ENCODE results near the gene SERPINF2. TPM values are rescaled to one million over a fixed set of nuclear protein-coding genes. Genes with fewer than 3 reads are reported as not detected.
"Not testable (repeated sequence)": the region's sequence is repeated elsewhere in the genome, so short reads cannot be mapped to it uniquely, and the experiment has no call there.

Gene SERPINF2
- polyA plus RNA-seq, 1 of the 3 experiments (the other 2 are of a cell fraction): 0.26 TPM

GRCh38 chr17:1720856-1721386 is 21.8 kb upstream of the SERPINF2 start:
- POLR2A ChIA-PET: interaction anchor here (1.6 kb wide), 1 partner anchor 108 kb away, joined by 6 read pairs; the partner anchor contains the start of gene SMYD4
- 0 out of 2 replicates have a peak overlapping the region, but pooled peaks have one; percentile 1 for H3K4me2 ChIP-seq
- peaks cover 23% of the 10 kb centered on the region for H3F3A ChIP-seq (replicated peaks; ENCODE audit: insufficient read depth)
- H2AFZ ChIP-seq (ENCODE audit: low read depth): peak overlapping the region; percentile 34; the same call in 1 of the 2 replicates
- no peaks in the 10 kb centered on the region for H3K36me3 ChIP-seq (replicated peaks in 1 of 2; ENCODE audit: control insufficient read depth in 1 of 2, insufficient read depth in 2 of 2, low read length in 1 of 2)
- peaks cover 11% of the 10 kb centered on the region for H3K79me2 ChIP-seq (ENCODE audit: insufficient read depth)
- peaks cover 6 to 21% of the 10 kb centered on the region in 2 experiments; a peak in 2 of 4 replicates for H3K4me1 ChIP-seq (ENCODE audit: control insufficient read depth in 1 of 2, insufficient read depth in 2 of 2, low read depth in 1 of 2, low read length in 1 of 2)
- H3K27me3 ChIP-seq (ENCODE audit: insufficient read depth): no peaks in the 10 kb centered on the region
- H3K9me2 ChIP-seq: no peaks in the 10 kb centered on the region
- no peak overlapping the region; a peak in 2 of 4 replicates for H3K4me3 ChIP-seq (ENCODE audit: low read depth in 2 of 2, low read length in 1 of 2)
- CTCF ChIA-PET: interaction anchor here (0.6 to 8.4 kb wide), 47 partner anchors 9 to 351 kb away, joined by 3 to 112 read pairs (median 4); partner anchors contain the start of genes DPH1, RILP, SERPINF1 and SMYD4
- H3K27ac ChIP-seq (ENCODE audit: low read depth in 2 of 2, low read length in 1 of 2): no peak overlapping the region
- no peak overlapping the region for H3K9ac ChIP-seq
- DNase-seq: no peak
- no peaks in the 10 kb centered on the region for H3K9me3 ChIP-seq
- no peaks in the 10 kb centered on the region for H4K20me1 ChIP-seq (ENCODE audit: insufficient read depth)
- 31% methylated on average over 11 of the region's 11 CpGs for WGBS (ENCODE audit: low lambda C conversion rate)
- TF ChIP-seq NRF1 (IDR thresholded peaks at IDR 0.05; ENCODE audit: low read depth, low read length) (no peak), FOSL2 (IDR thresholded peaks at IDR 0.05; ENCODE audit: borderline replicate concordance, low read depth) (no peak), YY1 (IDR thresholded peaks at IDR 0.05; ENCODE audit: low read depth) (no peak), USF1 (IDR thresholded peaks at IDR 0.05; ENCODE audit: borderline replicate concordance, low read depth) (no peak), RAD21 (IDR thresholded peaks at IDR 0.05; ENCODE audit: low read length) (peak; percentile 95), CHD2 (IDR thresholded peaks at IDR 0.05; ENCODE audit: low read length, partially characterized antibody) (peak; percentile 37), FOXM1 (IDR thresholded peaks at IDR 0.05; ENCODE audit: low read depth) (no peak), RCOR1 (IDR thresholded peaks at IDR 0.05; ENCODE audit: low read length) (0 out of 2 replicates have a peak, but pooled peaks have one; percentile 27), SMC3 (IDR thresholded peaks at IDR 0.05; ENCODE audit: low read depth, low read length) (peak; percentile 80), ZBTB33 (IDR thresholded peaks at IDR 0.05; ENCODE audit: borderline replicate concordance, low read depth) (no peak)
- TF ChIP-seq, protein P1, sequence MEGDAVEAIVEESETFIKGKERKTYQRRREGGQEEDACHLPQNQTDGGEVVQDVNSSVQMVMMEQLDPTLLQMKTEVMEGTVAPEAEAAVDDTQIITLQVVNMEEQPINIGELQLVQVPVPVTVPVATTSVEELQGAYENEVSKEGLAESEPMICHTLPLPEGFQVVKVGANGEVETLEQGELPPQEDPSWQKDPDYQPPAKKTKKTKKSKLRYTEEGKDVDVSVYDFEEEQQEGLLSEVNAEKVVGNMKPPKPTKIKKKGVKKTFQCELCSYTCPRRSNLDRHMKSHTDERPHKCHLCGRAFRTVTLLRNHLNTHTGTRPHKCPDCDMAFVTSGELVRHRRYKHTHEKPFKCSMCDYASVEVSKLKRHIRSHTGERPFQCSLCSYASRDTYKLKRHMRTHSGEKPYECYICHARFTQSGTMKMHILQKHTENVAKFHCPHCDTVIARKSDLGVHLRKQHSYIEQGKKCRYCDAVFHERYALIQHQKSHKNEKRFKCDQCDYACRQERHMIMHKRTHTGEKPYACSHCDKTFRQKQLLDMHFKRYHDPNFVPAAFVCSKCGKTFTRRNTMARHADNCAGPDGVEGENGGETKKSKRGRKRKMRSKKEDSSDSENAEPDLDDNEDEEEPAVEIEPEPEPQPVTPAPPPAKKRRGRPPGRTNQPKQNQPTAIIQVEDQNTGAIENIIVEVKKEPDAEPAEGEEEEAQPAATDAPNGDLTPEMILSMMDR (IDR thresholded peaks at IDR 0.05): peak; percentile 99

- H3K4me1 ChIP-seq (ENCODE audit: control insufficient read depth in 1 of 2, insufficient read depth in 2 of 2, low read depth in 1 of 2, low read length in 1 of 2): peaks cover 6 to 21% of the 10 kb centered on the region in 2 experiments; a peak in 2 of 4 replicates
- H3K27me3 ChIP-seq (ENCODE audit: insufficient read depth); H4K20me1 ChIP-seq (ENCODE audit: insufficient read depth); H2AFZ ChIP-seq (ENCODE audit: low read depth); H3K4me2 ChIP-seq; DNase-seq; H3K4me3 ChIP-seq (ENCODE audit: low read depth in 2 of 2, low read length in 1 of 2); H3K27ac ChIP-seq (ENCODE audit: low read depth in 2 of 2, low read length in 1 of 2); H3K9me3 ChIP-seq; H3K9ac ChIP-seq; H3K9me2 ChIP-seq: not testable (repeated sequence)
- H3K36me3 ChIP-seq (replicated peaks in 1 of 2; ENCODE audit: control insufficient read depth in 1 of 2, insufficient read depth in 2 of 2, low read length in 1 of 2): peaks cover 0 to 11% of the 10 kb centered on the region in 2 experiments
- peaks cover 13% of the 10 kb centered on the region; the same call in 1 of the 2 replicates for H3K79me2 ChIP-seq (ENCODE audit: insufficient read depth)
- peak; percentile 23; the same call in 1 of the 2 replicates for TF ChIP-seq USF1 (IDR thresholded peaks at IDR 0.05; ENCODE audit: borderline replicate concordance, low read depth)
- H3F3A ChIP-seq (replicated peaks; ENCODE audit: insufficient read depth): peaks cover 20% of the 10 kb centered on the region
- ChIA-PET CTCF (interaction anchor here (0.6 to 8.4 kb wide), 16 partner anchors 13 to 456 kb away, joined by 3 to 112 read pairs (median 5); partner anchors contain the start of gene SERPINF1), POLR2A (interaction anchor here (0.7 to 1.6 kb wide), 2 partner anchors 107 to 110 kb away, joined by 3 to 6 read pairs; partner anchors contain the start of gene SMYD4)
- WGBS (ENCODE audit: low lambda C conversion rate): 98% methylated on average over 8 of the region's 8 CpGs
Measured at GRCh38 chr17:1722022-1722421, 20.6 kb upstream of the SERPINF2 start.
